ENCODE measurements around the gene OXA1L.

DNA sequence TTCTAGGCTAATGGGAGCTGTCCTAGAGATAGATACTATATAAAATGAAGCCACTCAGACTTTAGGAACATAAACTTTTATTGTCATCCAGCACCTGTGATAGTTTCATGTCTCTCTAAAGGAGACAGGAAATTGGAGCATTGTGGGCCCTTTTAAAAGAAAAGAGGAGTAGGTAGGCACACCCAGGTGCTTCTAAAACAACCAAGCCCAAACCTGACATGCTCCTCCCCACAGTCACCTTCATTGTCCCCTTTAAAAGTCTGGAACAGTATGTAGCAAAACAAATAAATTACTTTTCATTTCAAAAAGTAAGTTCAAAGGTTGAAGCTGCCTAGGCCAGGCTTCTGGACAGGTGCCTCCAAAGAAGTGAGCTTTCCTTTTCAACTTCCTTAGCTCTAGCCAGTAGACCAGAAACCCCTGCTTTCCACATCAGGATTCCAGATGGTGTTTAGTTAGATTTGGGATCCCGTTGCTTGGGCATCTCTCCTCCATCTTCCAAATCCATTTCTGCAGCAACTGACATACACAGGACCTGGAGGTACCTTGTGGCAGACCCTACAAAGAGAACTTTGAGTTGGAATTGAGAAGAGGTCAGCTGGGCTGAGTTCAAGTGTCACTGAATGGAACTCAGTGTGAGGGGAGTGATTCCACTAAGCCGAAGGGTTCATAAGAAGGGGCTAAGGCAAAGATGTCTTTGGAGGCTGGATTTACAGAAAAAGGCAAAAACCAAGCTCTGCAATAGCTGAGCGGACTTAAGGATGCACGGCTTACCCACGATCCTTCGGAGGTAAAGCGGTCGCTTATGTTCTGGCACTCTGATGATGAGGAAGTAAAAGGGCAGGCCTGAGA is 6.9 kb downstream of the OXA1L start:
- TF ChIP-seq POLR2A (IDR thresholded peaks at IDR 0.05): no peak
- TF ChIP-seq, protein P1, sequence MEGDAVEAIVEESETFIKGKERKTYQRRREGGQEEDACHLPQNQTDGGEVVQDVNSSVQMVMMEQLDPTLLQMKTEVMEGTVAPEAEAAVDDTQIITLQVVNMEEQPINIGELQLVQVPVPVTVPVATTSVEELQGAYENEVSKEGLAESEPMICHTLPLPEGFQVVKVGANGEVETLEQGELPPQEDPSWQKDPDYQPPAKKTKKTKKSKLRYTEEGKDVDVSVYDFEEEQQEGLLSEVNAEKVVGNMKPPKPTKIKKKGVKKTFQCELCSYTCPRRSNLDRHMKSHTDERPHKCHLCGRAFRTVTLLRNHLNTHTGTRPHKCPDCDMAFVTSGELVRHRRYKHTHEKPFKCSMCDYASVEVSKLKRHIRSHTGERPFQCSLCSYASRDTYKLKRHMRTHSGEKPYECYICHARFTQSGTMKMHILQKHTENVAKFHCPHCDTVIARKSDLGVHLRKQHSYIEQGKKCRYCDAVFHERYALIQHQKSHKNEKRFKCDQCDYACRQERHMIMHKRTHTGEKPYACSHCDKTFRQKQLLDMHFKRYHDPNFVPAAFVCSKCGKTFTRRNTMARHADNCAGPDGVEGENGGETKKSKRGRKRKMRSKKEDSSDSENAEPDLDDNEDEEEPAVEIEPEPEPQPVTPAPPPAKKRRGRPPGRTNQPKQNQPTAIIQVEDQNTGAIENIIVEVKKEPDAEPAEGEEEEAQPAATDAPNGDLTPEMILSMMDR (IDR thresholded peaks at IDR 0.05): no peak
